ENCODE data around the gene SBK3.

The SBK3 gene

GRCh38 chr19:55491546-55492360 is 53.6 kb downstream of the SBK3 start:
- DNase-seq (ENCODE audit: extremely low read depth in 1 of 2, low read depth in 1 of 2): no peak
